Peyer's patch (tissue), 4 donors: ENCODE measurements around the gene PSMD12.

Source experiments
- POLR2A ChIP-seq, 2 donors: fragments of 450-650 bp; IDR thresholded peaks; one replicate each; pipeline ENCODE4 v1.5.1; 2017; ENCODE audit warnings: antibody characterized with exemption in 2 of 2, mild to moderate bottlenecking in 2 of 2, moderate library complexity in 2 of 2
- TF ChIP-seq, protein P1 (sequence below), 6 experiments: fragments of 450-650 bp in 4 of 6; fragments of 200-600 bp in 2 of 6; sonication (generic) in 1 of 6; IDR thresholded peaks; one replicate each; pipeline ENCODE4 v1.5.1; 2017 to 2019; ENCODE audit warnings: antibody characterized with exemption in 6 of 6, mild to moderate bottlenecking in 3 of 6, moderate library complexity in 1 of 6

DNA sequence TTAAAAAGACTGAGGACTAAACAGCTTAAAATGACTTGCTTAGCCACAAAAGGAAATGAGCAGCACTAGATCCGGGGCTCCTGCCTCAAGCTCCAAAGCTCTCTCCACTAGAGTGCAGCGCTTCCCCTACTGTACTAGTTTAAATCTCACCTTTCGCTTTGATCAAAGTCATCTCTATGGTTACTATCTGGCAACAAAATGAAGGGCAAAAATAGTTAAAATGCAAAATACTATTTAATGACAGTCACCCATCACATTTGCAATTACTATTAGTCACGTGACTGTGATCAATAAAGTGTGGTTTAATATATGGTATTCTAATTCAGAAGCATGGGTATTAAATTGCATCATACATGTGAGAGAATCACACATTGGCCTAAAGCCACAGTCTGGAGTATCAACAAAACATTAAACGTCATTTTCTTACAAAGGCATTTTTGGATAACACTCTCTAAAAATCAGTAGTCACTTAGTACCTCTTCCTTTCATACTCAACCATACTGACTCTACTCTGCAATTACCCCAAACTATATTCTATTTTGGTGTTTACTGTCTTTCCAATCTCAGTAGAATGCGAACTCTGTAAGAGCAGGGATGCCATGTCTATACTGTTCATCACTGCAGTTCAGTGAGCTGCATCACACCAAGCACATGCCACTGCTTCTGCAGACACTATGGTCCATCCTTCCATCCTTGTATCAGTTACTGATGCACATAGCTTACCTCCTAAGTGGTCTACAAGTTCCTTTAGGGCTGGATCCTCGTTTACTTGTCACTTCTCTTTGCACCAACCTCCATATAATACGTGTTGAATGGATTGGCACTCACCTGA lies 6.2 kb downstream of the PSMD12 start:
- TF ChIP-seq, protein P1, sequence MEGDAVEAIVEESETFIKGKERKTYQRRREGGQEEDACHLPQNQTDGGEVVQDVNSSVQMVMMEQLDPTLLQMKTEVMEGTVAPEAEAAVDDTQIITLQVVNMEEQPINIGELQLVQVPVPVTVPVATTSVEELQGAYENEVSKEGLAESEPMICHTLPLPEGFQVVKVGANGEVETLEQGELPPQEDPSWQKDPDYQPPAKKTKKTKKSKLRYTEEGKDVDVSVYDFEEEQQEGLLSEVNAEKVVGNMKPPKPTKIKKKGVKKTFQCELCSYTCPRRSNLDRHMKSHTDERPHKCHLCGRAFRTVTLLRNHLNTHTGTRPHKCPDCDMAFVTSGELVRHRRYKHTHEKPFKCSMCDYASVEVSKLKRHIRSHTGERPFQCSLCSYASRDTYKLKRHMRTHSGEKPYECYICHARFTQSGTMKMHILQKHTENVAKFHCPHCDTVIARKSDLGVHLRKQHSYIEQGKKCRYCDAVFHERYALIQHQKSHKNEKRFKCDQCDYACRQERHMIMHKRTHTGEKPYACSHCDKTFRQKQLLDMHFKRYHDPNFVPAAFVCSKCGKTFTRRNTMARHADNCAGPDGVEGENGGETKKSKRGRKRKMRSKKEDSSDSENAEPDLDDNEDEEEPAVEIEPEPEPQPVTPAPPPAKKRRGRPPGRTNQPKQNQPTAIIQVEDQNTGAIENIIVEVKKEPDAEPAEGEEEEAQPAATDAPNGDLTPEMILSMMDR (IDR thresholded peaks at IDR 0.05), result peak in 2 of 6 experiments; percentile 7 to 22
- TF ChIP-seq POLR2A (IDR thresholded peaks at IDR 0.05), result no peak
